Cardiac fibroblast (primary cell): ENCODE data around the gene GPR33.
"Not testable (repeated sequence)": the region's sequence is repeated elsewhere in the genome, so short reads cannot be mapped to it uniquely, and the experiment has no call there.

ENCODE experiments used
- DNase-seq, 2 donors: peaks; one replicate each; pipeline versions ENCODE4 v3.0.0 to v3.0.0-alpha.2; 2010; ENCODE audit warnings: low read depth in 2 of 2
- H3K4me3 ChIP-seq, 2 donors: replicated peaks in 1 of 2; 1 replicate in 1 of 2; 2 replicates in 1 of 2; pipeline ENCODE4 v1.5.1; 2011; ENCODE audit warnings: low read depth in 2 of 2, low read length in 2 of 2, mild to moderate bottlenecking in 2 of 2, moderate library complexity in 1 of 2
- TF ChIP-seq, protein P1 (sequence below): IDR thresholded peaks from one replicate; pipeline ENCODE4 v1.5.1; 2011; ENCODE audit warnings: low read depth, mild to moderate bottlenecking, low read length, inconsistent platforms

GPR33 gene

DNA sequence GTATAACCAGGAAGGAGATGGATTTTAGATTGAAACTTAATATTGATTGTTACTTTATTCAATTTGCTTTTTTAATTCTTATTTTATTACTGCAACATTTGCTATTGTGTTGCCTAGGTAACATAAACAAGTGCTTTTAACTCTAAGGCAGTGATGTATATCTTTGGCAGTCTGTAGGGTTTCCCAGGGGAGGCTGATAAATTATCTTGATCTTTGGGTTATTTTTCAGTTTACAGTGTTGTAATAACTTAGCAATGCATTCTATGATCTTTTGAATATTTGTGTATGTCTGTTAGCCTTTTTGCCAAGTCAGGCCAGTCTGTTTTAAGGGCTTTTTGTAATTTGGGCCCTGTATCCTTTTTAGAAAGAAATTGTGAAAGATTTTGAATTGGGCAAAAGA lies 22.7 kb downstream of the GPR33 start:
- DNase-seq = peak; percentile 41 to 76
- TF ChIP-seq, protein P1, sequence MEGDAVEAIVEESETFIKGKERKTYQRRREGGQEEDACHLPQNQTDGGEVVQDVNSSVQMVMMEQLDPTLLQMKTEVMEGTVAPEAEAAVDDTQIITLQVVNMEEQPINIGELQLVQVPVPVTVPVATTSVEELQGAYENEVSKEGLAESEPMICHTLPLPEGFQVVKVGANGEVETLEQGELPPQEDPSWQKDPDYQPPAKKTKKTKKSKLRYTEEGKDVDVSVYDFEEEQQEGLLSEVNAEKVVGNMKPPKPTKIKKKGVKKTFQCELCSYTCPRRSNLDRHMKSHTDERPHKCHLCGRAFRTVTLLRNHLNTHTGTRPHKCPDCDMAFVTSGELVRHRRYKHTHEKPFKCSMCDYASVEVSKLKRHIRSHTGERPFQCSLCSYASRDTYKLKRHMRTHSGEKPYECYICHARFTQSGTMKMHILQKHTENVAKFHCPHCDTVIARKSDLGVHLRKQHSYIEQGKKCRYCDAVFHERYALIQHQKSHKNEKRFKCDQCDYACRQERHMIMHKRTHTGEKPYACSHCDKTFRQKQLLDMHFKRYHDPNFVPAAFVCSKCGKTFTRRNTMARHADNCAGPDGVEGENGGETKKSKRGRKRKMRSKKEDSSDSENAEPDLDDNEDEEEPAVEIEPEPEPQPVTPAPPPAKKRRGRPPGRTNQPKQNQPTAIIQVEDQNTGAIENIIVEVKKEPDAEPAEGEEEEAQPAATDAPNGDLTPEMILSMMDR = no peak
- H3K4me3 ChIP-seq = no peak overlapping the region

DNA sequence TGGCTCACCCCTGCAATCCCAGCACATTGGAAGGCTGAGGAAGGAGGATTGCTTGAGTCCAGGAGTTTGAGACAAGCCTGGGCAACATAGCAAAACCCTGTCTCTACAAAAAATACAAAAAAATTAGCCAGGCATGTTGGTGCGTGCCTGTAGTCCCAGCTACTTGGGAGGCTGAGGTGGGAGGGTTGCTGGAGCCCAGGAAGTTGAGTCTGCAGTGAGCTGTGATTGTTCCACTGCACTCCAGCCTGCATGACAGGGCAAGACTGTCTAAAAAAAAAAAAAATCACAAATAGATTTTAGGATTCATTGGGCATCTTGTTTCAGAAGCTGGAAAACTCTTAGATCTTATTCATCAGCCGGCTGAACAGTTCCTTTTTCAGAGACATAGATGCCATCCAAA lies 25.4 kb downstream of the GPR33 start:
- not testable (repeated sequence) for DNase-seq, H3K4me3 ChIP-seq

DNA sequence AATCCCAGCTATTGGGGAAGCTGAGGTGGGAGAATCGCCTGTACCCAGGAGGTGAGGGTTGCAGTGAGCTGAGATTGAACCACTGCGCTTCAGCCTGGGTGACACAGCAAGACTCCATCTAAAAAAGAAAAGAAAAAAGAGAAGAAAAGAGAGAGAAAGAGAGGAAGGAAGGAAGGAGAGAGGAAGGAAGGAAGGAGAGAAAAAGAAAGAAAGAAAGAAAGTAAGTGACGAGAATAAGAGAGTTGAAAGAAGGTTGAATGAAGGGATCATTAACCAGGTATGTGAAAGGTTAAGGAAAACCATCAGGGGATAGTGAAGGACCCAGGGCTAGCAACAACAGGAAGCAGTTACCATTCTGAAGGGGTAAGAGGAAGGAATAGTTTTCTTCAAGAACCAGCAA lies 26.3 kb downstream of the GPR33 start:
- no peak overlapping the region for H3K4me3 ChIP-seq
- TF ChIP-seq, protein P1 = no peak
- no peak for DNase-seq

DNA sequence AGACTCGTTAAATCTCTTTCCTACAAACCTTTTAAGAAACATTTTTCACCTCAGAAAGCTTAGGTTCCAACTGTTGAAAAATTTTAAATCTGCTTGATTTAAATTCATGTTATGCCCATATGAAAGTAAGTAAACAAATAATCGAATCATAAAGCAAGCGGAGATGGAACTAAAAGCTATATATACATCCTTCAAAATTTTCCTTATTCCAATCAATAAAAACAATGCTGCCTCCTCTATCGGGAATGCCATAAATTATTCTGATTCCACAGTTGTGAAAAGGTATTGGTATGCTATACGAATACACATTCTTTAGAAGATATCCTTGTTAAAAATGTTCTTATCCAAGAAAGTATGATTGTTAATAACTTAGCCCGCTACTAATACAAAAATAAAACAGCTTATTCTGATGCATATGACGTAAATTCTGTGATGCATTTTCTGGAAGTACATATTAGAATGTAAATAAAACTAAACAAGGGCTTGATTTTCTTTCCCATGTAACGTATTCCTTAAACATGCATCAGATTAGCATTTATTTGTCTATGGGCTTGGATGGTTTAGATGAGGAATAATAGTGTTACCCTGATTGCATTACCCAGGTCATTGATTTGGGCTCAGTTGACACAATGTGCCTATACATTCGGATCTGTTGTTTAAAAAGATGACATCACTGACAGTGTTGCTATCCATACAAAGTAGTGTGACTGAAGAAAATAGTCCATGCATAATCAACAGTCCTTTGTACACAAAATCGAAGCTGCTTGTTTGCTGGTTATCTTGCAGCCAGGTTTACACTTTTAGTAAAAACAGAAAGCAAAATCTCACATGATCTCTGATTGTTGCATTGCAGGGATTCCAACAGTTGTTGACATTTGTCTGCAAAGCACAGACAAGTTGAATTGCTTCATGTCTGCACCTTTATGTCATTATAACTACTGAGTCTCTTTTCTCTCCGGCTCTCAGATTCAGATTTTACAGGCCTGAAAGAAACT lies 29.9 kb downstream of the GPR33 start:
- no peak for DNase-seq
- H3K4me3 ChIP-seq = peak overlapping the region in 1 of 2 donors; percentile 80
- TF ChIP-seq, protein P1 = no peak

DNA sequence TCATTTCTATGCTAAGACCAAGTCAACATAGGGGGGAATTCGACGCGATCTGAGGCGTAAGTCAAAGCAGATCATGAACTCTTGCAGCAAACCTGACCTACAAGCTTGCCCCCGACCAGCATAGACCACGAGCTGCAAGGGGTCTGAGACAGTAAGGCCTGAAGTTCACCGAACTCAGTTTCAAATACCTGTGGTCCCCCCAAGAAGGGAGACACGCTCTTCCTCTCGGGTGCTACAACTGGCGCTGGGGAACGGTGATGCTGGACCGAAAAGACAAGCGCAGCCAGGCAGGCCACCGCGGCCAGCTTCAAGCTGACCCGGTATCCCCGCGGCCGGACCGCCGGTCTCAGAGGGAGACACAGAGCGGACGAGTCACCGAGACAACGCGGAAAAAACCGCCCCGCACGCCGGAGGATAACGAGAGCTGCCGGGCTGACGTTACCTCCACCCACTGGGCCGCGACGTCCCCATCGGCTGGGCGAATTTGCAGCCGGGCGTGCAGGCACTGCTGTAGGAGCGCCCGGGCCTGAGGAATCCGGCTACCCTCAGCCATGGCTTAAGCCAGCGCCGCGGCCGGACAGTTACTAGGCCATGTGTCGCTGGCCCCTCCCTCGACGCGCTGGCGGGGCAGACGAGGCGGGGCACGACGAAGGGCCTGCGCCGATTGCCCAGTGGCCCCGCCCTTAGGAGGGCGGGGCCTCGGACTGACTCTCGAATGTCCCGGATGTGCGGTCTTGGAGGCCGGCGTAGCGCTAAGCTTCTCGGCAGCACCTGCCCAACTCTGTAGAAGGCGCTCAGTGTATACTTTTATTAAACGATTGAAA lies 30.8 kb downstream of the GPR33 start, which contains the start of gene DTD2:
Gene DTD2, minus strand, starts transcription at position 666 of the 824 bp plus-strand sequence. Its CDS starts 113 bp downstream, at position 553.
- TF ChIP-seq, protein P1 = no peak
- peak within 1 kb of the TSS; percentile 73 to 80 for H3K4me3 ChIP-seq
- DNase-seq = peak; percentile 95

DNA sequence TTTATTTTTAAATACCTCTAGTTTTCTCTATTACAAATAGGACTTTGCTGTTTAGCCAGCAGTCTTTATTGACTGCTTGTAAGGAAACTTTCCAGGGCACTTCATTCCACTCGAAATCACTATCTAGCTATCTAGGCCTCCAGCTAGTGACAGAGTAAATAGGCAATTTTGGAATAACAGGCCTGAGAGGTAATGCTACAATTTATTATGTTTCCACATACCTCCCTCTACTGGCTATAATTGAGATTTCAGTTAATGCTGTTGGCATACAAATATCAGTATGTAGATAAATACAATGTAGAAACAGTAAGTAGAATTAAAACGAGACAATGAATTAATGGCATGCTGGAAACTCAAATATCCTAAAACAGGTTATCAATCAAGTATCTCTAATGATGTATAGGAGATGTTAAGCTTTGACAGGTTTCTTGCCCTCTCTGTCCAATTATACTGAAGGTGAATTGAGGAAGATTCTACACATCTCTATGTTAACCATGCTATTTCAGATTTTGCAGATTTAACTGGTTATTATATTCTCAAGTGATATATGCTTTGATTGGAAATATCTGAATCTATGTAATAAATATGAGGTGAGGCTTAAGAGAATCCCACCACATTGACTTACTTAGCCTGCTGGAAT lies 37.7 kb downstream of the GPR33 start:
- DNase-seq = peak; percentile 65 to 73
- no peak overlapping the region for H3K4me3 ChIP-seq
- TF ChIP-seq, protein P1 = peak; percentile 49
